GM18909 (cell line): ENCODE data around the gene HDLBP.
"Not testable (repeated sequence)": the region's sequence is repeated elsewhere in the genome, so short reads cannot be mapped to it uniquely, and the experiment has no call there.

Experiments
- ATAC-seq: cut with Tn5 transposase; IDR thresholded peaks from one replicate; pipeline ENCODE4 v1.9.1; 2021; ENCODE audit warnings: mild to moderate bottlenecking; ENCODE audit not compliant: unreplicated experiment, poor library complexity

Gene HDLBP

DNA sequence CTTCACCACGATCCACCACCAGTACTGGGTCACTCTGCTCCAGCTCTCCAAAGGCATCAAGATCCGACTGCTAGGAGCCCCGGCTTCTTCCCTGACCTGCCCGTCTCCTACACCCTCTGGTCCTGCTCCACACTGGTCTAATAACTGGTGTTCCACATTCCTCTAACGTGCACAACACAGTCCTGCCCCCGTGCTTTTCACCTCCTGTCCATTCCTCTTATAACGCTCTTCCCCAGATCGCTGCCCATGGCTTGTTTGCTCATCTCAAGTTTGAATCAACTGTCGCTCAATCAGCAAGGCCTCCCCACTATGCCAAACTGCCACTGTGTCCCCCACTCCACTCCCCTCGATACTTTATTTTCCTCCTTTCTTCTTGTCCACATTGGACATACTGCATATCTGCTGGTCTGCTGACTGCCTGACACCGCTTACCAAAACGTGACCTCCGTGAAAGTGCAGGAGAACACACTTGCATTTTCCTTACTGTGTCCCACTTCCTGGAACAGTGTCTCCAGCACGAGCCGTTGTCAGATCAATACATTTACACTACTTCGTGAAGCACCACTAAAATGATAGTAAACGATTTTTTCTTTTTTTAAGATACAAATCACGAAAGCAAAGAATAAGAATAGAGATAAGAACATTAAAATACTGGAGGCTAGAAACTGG, 6.5 kb downstream of the HDLBP start:
- ATAC-seq = no peak

DNA sequence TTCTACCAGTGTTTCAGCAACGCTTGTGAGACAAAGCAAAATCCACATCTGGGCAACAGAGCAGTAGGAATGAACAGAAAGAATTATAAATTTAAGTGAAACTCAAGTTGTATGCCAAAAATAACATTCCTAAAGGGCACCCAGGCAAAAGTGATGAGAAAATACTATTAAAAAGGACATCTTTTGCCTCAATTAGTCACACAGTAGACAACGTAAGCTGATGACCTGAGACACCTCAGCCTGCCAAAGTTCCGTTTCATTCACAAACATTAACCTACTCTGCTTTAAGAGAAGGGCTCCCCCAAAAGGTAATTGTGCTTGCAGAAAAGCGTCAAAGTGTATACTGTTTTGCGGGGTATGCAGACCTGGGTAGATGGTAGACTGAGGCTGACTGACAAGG, 7.2 kb downstream of the HDLBP start:
- no peak for ATAC-seq

DNA sequence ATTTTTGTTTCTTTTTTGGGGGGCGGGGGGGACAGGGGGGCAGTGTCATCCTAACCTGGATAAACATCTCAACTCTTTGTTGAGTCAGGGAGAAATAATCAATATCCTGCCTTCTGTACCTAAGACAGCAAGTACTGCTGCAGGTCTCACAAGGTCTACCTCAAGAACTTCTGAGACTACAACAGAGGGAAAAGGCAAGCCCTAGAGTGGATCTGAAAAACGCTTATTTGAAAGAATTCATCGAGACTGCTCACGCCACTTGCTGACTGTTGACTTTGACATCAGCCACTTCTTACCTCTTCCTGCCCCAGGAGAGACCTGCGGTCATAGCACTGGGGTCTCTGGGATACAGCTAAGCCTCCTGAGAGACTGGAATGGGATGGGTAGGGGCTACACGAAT, 8.4 kb downstream of the HDLBP start:
- ATAC-seq = no peak

DNA sequence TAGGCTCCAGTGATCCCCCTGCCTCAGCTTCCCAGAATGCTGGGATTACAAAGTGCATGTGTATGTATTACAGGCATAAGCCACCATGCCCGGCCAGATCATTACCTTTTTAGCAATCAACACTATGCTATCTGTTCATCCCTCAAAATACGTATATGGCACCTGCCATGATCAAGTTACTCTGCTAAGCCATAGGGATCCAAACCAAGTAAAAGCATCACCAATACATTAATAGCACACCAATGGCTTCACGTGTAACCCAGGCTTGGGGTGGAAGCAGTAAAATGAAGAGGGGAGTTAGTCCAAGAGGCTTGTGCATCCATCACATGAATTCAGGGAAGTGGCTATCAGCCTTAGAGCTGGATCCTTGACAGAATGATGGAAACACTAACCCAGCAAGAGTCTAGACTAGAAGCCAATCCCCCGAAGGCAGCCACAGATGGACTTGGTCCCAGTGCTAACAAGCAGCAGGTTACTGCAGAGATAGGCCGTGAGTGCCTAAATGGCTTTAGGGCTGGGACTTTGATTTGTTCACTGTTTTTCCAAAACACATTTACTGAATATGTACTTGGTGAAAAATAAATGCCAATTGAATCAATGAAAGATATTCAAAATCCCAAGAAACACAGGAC, 11.3 kb downstream of the HDLBP start:
- ATAC-seq = no peak

DNA sequence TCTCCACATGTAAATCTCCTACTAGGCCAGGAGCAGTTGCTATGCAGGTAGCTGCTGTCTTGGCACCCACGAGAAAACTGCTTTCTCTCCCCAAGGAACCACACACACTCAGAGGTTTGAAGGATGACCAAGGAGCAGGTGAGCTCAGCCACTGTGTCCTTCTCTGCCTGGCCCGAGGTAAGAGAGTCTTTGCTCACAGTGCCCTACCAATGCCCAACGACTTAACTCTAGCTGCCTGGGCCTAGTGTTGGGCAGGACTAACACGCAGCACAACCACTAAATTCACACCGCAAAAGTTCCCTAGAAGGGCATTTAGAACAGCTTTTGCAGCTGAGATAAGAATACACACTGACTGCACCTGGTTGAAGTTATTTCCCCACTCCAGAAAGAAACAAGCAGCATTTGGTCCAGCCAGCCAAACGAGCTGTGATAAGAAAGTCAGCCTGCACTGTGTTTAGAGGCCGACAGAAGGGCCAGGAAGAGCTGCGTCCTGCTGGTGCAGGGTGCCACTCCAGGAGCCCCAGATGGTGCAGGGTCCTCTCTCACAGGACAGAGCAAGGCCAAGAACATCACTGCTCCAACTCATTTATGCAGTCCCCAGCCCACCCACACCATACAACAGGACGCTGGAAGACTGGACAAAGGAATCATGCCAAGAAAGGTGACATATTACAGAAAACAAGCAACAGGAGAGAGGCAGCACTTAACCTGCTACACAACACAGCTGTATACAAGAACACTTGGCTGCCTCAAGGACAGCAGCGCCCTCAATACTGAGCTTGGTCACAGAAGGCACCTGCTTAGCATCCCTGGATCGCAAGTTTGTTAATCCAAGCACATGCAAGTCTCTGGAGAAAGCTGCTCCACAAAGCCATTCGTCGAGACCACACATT, 12.5 kb downstream of the HDLBP start:
- no peak for ATAC-seq

DNA sequence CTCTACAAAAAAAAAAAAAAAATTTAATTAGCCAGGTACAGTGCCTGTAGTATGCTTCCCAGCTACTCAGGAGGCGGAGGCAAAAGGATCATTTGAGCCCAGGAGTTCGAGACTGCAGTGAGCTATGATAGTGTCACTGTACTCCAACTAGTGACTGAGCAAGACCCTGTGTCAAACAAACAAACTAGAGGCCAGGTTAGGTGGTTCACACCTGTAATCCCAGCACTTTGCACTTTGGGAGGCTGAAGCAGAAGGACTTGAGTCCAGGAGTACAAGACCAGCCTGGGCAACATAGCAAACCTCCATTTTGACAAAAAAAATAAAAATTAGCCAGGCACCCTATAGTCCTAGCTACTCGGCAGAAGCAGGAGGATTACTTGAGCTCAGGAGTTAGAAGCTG, 13.4 kb downstream of the HDLBP start:
- ATAC-seq = no peak

DNA sequence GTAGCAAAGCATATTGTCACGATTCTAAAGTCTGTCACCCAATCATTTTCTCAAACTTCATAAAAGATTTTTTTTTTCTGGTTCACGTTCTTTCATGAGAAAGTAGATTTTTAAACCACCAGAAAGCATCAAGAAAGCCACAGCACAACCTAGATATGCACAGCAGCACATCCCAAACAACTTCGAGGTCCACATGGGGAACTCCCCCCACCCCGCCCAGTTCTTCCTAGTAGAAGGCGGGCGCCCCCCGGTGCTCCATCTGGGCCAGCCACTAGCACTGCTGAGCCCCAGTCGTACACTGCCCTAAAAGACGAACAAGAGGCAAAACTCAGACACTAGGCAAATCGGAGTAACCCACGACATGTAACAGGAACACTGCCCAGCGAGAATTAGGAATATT, 15.5 kb downstream of the HDLBP start:
- no peak for ATAC-seq

DNA sequence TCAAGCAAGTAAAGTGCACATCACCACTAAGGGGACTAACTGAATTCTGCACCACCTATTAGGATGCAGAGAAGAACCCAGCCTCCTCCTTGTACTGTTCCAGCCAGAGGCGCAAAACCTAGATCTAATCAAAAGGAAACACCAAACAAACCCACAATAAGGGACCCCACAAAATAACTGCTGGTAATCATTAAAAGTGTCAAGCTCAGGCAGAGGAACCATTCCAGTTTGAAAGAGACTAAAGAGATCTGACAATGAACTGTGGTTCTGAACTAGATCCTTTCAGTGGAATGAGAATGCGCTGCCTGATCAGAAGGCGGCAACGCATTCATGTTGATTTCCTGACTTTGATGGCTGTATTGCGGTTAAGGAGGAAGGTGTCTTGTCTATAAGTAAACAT, 16.8 kb downstream of the HDLBP start:
- ATAC-seq = no peak

DNA sequence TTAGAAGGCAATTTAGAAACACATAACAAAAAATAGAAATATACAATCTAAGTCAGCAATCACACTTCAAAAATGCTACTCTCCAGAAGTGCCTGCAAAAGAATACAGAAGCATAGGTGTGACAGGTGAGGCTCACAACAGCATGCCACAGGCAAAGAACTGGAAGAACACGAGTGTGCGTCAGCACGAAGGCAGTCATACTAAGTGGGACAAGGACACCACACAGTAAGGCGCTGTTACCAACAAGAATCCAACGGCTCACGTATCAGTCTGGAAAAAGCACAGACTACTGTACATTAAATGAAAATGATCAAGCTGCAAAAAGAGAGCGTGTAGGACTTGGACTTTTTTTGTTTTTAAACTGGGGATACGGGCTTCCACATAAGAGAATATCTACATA, 18.7 kb downstream of the HDLBP start:
- ATAC-seq = no peak

DNA sequence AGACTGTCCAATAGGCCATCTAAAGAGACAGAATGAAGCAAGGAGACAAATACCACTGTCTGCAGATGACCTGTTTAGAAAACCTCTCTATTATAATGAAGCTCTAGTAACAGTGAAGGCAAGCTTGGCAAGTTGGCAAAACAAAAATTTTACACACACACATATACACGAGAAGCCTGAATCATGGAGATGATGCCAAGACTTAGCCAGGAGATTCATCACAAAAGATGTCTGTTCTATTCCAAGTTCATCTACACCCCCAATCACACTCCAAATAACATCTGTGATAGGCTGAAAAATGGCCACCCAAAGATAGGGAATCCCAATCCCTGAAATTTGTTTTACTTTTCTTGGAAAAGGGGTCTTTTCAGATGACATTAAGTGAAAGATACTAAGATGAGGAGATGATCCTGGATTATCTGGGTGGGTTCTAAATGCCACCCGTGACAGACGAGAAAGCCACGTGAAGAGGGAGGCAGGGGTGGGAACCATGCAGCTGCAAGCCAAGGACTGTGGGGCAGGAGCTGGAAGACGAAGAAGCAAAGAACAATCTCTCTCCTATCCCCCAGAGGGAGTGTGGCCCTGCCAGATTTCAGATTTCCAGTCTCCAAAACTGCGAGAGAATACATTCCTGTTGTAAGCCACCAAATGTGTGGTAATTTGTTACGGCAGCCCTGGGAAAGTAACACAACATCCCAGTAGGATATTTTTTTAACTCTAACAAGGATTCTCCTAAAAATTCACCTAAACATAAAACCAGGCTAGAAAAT, 20.0 kb downstream of the HDLBP start:
- ATAC-seq = no peak

DNA sequence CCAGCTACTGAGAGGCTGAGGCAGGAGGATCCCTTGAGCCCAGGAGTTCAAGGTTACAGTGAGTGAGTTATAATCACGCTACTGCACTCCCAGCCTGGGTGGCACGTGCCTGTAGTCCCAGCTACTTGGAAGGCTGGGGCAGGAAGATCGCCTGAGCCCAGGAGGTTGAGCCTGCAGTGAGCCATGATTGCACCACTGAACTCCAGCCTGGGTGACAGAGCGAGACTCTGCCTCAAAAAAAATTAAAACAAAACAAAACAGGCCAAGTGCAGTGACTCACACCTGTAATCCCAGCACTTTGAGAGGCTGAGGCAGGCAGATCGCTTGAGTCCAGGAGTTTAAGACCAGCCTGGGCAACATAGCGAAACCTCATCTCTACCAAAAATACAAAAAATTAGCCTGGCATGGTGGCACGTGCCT, 22.1 kb downstream of the HDLBP start:
- not testable (repeated sequence) for ATAC-seq

DNA sequence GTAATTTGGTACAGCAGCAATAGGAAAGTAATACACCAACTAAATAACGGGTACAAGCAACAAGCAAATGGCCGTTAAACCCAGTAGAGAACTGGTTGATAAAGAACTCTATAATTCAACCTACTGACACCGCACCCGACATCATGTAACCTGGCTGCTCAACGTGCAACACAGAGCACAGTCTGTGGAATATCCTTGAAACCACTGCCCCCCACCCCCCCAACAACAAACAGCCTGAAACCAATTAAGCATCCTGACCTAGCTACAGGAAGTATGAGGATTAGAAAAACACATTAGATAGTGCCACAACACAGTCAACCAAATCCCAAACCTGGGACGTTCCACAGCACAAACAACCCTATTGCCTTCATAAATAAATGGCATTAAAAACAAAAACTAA, 23.5 kb downstream of the HDLBP start:
- ATAC-seq = no peak

DNA sequence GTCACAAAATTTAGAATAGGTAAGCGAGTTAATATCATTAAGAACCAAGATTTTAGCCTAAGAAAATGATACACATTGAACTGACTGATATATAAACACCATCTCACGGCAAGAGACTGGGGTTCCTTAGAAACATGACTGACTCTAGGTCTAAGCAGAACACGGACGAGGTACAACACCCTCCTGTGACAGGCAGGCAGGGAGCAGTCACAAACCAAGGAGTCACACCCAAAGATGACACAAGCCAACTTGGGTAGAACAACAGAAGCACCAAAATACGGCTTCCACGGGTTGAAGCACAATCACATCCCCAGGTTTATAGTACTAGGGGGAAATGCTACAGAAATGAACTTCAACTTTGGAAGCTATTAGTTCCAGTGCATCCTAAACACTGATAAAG, 24.3 kb downstream of the HDLBP start:
- ATAC-seq = no peak

DNA sequence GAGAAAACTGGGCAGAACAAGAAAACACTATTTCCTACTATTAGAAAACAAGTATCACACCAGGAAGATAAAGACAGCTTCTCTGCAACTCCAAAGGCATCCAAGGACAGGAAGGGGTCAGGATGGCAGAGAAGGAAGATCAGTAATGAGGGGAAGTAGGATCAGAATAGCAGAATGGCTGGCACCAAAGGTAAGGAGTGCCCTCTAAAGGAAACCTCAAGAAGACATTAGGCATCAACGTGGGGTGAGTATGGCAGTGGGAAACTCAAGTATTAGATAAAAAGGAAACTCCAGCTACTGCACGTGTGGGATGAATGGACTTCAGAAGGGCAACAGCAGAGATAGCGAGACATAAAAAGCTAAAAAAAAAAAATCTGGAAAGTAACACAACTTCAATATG, 25.9 kb downstream of the HDLBP start:
- no peak for ATAC-seq

DNA sequence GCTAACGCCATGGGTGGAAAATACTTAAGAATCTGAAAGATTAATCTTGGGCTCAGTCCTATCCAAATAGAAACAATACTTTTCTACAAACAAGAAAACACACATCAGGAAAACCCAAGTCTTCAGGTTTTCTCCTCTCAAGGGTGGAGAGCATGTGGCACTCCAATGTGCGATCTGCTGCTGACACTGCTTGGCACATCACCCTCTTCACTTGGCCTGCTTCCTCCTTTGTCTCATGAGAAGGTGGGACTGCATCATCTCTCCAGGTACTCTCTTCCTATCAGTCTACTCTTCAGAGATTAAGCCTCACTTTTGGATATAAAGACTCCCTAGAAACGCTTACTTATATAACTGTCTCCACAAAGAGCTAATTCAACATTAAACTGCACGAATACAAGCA, 26.4 kb downstream of the HDLBP start:
- no peak for ATAC-seq

DNA sequence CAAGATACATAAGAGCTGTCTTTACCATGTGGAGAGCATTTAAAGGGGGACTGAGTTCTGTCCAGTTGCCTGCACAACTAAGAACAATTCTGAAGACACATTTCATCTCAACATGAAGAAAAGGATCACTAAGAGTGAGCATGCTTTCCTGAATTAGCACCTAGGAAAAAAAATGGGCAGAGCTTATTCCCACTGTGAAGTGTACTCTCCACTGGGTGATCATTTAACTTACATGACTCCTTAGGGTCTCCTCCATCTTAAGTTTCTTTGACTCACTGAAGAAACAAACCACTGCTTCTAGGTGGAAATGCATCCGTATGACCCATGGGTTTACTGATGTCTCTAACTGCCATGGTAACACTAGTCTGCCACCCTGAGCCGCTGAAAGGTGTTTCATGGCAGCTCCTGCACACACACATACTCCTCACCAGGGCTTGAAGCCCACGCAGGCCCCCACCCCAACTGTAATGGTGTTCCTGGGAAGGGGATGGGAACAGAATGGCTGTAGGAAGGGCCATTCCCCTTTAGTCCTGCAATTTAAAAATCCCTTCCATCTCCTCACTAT, 27.1 kb downstream of the HDLBP start:
- no peak for ATAC-seq

DNA sequence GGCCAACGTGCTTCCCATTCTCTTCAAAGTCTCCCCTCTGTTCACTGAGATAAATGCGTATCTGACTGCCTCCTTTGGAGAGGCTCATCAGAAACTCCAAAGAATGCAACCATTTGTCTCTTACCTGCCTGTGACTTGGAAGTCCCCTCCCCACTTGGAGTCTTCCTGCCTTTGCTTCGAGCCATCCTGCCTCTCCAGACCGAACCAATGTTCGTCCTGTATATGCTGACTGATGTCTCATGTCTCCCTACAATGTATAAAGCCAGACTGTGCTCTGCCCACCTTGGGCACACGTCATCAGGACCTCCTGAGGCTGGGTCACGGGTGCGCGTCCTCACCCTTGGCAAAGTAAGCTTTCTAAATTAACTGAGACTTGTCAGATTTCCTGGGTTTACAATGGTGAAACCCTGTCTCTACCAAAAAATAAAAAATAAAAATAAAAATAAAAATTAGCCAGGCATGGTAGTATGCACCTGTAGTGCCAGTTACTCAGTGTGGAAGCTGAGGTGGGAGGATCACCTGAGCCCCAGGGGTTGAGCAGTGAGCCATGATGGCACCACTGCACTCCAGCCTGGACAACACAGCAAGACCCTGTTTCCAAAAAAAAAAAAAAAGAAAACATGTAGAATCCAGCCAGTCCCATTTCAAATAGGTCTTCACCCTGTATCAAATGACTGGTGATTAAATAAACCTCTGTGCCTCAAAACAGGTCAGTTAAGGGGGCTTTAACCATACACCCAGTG, 29.0 kb downstream of the HDLBP start:
- no peak for ATAC-seq

DNA sequence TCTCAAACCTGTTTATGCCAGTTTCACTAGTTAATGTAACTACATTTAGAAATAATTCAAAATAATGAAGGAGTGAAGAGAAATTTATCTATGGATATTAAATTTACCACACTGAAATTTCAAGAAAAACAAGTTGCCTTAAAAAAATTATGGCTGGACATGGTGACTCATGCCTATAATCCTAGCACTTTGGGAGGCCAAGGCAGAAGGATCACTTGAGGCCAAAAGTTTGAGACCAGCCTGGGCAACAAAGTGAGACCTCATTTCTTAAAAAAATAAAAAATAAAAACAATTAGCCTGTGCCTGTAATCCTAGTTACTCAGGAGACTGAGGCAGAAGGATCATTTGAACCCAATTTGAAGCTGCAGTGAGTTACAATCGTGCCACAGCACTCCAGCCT, 29.9 kb downstream of the HDLBP start:
- no peak for ATAC-seq

DNA sequence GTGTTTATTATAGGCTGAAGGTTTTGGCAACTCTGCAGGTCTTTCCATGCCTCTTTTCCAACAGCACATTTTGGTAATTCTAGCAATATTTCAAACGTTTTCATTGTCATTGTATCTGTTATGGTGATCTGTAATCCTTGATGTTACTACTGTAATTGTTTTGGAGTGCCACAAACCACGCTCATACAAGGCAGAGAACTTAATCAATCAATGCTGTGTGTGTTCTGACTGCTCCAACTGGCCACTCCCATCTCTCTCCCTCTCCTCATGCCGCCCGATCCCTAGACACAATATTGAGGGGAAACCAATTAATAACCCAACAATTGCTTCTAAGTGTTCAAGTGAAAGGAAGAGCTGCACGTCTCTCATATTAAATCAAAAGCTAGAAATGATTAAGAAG, 32.9 kb downstream of the HDLBP start:
- ATAC-seq = no peak

DNA sequence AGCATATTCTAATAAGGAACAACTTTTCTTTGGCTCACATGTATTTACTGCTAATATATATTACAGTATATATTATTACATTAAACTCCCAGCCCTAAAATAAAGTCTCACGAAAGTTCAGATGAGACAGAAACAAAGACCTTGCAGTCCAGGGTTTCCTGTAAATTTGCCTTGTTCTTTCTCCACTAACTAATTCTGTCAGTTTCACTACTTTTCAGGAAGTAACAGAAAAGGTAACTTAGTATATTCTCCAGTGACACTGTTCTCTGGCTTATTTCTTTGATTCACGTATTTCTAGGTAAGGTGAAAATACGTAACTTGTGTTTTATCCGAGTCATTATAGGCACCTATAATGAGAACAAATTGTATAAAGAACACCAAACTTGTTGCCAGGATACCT, 35.2 kb downstream of the HDLBP start:
- no peak for ATAC-seq
